Parathyroid adenoma (tissue), 2 donors: ENCODE measurements around the gene RBM12.
"Not testable (repeated sequence)": the region's sequence is repeated elsewhere in the genome, so short reads cannot be mapped to it uniquely, and the experiment has no call there.

Source experiments
- H2AFZ ChIP-seq: fragments of 300-600 bp; sonication (generic); one replicate; pipeline ENCODE4 v1.7.0; 2017; ENCODE audit warnings: antibody characterized with exemption, mild to moderate bottlenecking
- H3K27ac ChIP-seq: fragments of 300-600 bp; sonication (generic); one replicate; pipeline ENCODE4 v1.7.0; 2017
- H3K27me3 ChIP-seq: fragments of 300-600 bp; sonication (generic); one replicate; pipeline ENCODE4 v1.7.0; 2017; ENCODE audit warnings: low read length; ENCODE audit not compliant: control insufficient read depth, insufficient read depth
- H3K36me3 ChIP-seq: fragments of 300-600 bp; sonication (generic); one replicate; pipeline ENCODE4 v1.7.0; 2017; ENCODE audit warnings: low read length; ENCODE audit not compliant: control insufficient read depth, insufficient read depth
- H3K4me1 ChIP-seq: fragments of 300-600 bp; sonication (generic); one replicate; pipeline ENCODE4 v1.7.0; 2017; ENCODE audit warnings: control low read depth
- H3K4me2 ChIP-seq: fragments of 300-600 bp; sonication (generic); one replicate; pipeline ENCODE4 v1.7.0; 2017; ENCODE audit warnings: low read length
- H3K4me3 ChIP-seq: fragments of 300-600 bp; sonication (generic); one replicate; pipeline ENCODE4 v1.7.0; 2017; ENCODE audit warnings: low read depth, low read length
- H3K79me2 ChIP-seq: fragments of 300-600 bp; sonication (generic); one replicate; pipeline ENCODE4 v1.7.0; 2017; ENCODE audit warnings: control low read depth
- H3K9ac ChIP-seq: fragments of 300-600 bp; sonication (generic); one replicate; pipeline ENCODE4 v1.7.0; 2017; ENCODE audit warnings: mild to moderate bottlenecking
- H3K9me3 ChIP-seq: fragments of 300-600 bp; sonication (generic); one replicate; pipeline ENCODE4 v1.7.0; 2017; ENCODE audit warnings: low read length; ENCODE audit not compliant: control insufficient read depth
- TF ChIP-seq, protein P1 (sequence below): fragments of 300-600 bp; sonication (generic); IDR thresholded peaks from one replicate; pipeline ENCODE4 v1.7.0; 2017; ENCODE audit warnings: antibody characterized with exemption, mild to moderate bottlenecking
- donor health status: primary hyperparathyroidism.

RBM12 gene

DNA sequence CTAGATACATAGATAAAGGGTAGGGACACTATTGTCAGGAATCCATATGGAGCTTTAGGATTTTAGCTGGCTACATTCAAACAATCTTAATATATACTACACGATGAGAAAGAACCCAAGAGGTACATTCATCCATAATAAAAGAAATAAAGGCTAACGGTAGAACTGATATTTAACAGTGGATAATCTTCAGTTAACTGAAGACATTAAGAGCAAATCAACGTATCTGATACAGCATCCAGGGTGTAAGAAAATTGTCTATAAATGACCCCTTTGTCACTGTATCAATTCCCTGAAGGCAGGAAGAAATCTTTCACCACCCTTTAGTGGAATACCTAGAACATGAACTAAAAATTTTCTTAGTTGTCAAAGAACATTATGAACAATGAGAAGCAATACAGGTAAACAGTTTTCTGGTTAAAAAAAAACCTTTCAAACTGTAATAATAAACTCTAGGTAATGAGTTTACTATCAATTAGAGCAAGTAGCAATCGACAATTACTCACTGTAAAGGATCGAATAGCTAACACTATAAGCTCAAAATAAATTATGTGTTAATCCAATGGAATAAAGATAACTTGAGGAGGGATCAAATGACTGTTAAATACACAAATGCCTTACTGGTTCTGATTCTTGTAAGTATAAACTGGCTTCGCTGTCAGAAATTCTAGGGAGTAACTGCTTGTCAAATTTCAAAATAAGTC is 46.3 kb upstream of the RBM12 start:
- no peaks in the 10 kb centered on the region for H3K9me3 ChIP-seq
- H3K9ac ChIP-seq, result no peak overlapping the region
- H3K4me3 ChIP-seq, result no peak overlapping the region
- H3K27ac ChIP-seq, result no peak overlapping the region
- peaks cover 26% of the 10 kb centered on the region for H3K79me2 ChIP-seq
- TF ChIP-seq, protein P1, sequence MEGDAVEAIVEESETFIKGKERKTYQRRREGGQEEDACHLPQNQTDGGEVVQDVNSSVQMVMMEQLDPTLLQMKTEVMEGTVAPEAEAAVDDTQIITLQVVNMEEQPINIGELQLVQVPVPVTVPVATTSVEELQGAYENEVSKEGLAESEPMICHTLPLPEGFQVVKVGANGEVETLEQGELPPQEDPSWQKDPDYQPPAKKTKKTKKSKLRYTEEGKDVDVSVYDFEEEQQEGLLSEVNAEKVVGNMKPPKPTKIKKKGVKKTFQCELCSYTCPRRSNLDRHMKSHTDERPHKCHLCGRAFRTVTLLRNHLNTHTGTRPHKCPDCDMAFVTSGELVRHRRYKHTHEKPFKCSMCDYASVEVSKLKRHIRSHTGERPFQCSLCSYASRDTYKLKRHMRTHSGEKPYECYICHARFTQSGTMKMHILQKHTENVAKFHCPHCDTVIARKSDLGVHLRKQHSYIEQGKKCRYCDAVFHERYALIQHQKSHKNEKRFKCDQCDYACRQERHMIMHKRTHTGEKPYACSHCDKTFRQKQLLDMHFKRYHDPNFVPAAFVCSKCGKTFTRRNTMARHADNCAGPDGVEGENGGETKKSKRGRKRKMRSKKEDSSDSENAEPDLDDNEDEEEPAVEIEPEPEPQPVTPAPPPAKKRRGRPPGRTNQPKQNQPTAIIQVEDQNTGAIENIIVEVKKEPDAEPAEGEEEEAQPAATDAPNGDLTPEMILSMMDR, result no peak
- H3K36me3 ChIP-seq, result no peaks in the 10 kb centered on the region
- no peak overlapping the region for H2AFZ ChIP-seq
- no peak overlapping the region for H3K4me2 ChIP-seq
- H3K4me1 ChIP-seq, result peaks cover 8% of the 10 kb centered on the region
- H3K27me3 ChIP-seq, result no peaks in the 10 kb centered on the region

DNA sequence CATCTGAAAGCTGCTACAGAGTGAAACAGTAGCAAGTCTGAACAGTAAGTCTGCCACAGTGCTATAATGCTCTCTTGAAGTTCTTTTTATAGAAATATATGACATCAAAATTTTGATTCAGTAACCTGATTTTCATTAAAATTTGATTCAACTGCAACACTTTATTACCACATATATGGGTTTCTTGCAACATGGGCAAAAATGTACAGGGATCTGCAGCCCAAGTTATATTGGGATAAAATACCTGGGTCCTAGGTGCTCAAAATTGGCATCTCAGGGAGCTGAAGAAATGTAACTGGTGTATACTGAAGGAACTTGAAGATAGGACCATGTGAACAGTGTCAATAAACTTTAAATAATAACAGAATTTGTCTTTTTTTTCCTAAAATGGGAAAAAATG is 45.3 kb upstream of the RBM12 start:
- Histone ChIP-seq H3K79me2 (peaks cover 21% of the 10 kb centered on the region), H3K9me3 (no peaks in the 10 kb centered on the region), H3K4me2 (no peak overlapping the region), H3K27ac (no peak overlapping the region), H3K4me1 (peaks cover 8% of the 10 kb centered on the region), H2AFZ (no peak overlapping the region), H3K36me3 (no peaks in the 10 kb centered on the region), H3K27me3 (no peaks in the 10 kb centered on the region), H3K4me3 (no peak overlapping the region), H3K9ac (no peak overlapping the region)
- TF ChIP-seq, protein P1, result no peak

- no peak overlapping the region for H2AFZ ChIP-seq
- H3K79me2 ChIP-seq, result peaks cover 21% of the 10 kb centered on the region
- H3K9me3 ChIP-seq, result no peaks in the 10 kb centered on the region
- no peak overlapping the region for H3K27ac ChIP-seq
- no peaks in the 10 kb centered on the region for H3K27me3 ChIP-seq
- no peak overlapping the region for H3K4me3 ChIP-seq
- H3K4me1 ChIP-seq, result peaks cover 8% of the 10 kb centered on the region
- no peak overlapping the region for H3K9ac ChIP-seq
- no peaks in the 10 kb centered on the region for H3K36me3 ChIP-seq
- no peak overlapping the region for H3K4me2 ChIP-seq
- TF ChIP-seq, protein P1, result no peak
Measured at GRCh38 chr20:35709259-35709658, 44.6 kb upstream of the RBM12 start.

- Histone ChIP-seq H3K27me3 (no peaks in the 10 kb centered on the region), H3K9me3 (no peaks in the 10 kb centered on the region), H2AFZ (no peak overlapping the region), H3K79me2 (peaks cover 17% of the 10 kb centered on the region), H3K4me1 (peaks cover 8% of the 10 kb centered on the region), H3K4me3 (no peak overlapping the region), H3K27ac (no peak overlapping the region), H3K4me2 (no peak overlapping the region), H3K36me3 (no peaks in the 10 kb centered on the region), H3K9ac (no peak overlapping the region)
- TF ChIP-seq, protein P1, result no peak
Measured at GRCh38 chr20:35708502-35708901, 43.8 kb upstream of the RBM12 start.

- peaks cover 11% of the 10 kb centered on the region for H3K79me2 ChIP-seq
- not testable (repeated sequence) for H3K9me3 ChIP-seq, H2AFZ ChIP-seq, H3K9ac ChIP-seq, H3K27ac ChIP-seq, H3K36me3 ChIP-seq, H3K4me3 ChIP-seq, H3K27me3 ChIP-seq, H3K4me1 ChIP-seq, H3K4me2 ChIP-seq
Measured at GRCh38 chr20:35706591-35707529, 42.2 kb upstream of the RBM12 start.

GRCh38 chr20:35705894-35706293 is 41.2 kb upstream of the RBM12 start:
- peaks cover 11% of the 10 kb centered on the region for H3K79me2 ChIP-seq
- H3K9ac ChIP-seq, H3K9me3 ChIP-seq, H2AFZ ChIP-seq, H3K4me3 ChIP-seq, H3K27ac ChIP-seq, H3K27me3 ChIP-seq, H3K36me3 ChIP-seq, H3K4me1 ChIP-seq, H3K4me2 ChIP-seq: not testable (repeated sequence)
